H1 (cell line): ENCODE data around the gene CRACDL. TPM values are rescaled to one million over a fixed set of nuclear protein-coding genes. Genes with fewer than 3 reads are reported as not detected.

Experiments
- CHD2 ChIP-seq: IDR thresholded peaks from 2 replicates; pipeline ENCODE4 v1.6.1; 2012; ENCODE audit warnings: low read length, improper control_type of control experiment
- JUN ChIP-seq: IDR thresholded peaks from 2 replicates; pipeline ENCODE4 v1.6.1; 2011; ENCODE audit warnings: low read depth, mild to moderate bottlenecking, improper control_type of control experiment, low read length
- NANOG ChIP-seq: IDR thresholded peaks from 2 replicates; pipeline ENCODE4 v1.6.1; 2011; ENCODE audit warnings: low read length, low read depth, mild to moderate bottlenecking, inconsistent platforms; ENCODE audit not compliant: insufficient read depth, poor library complexity, severe bottlenecking
- POLR2AphosphoS5 ChIP-seq: IDR thresholded peaks from 2 replicates; pipeline ENCODE4 v1.6.1; 2011; ENCODE audit warnings: low read depth, low read length
- RBBP5 ChIP-seq: IDR thresholded peaks from 2 replicates; pipeline ENCODE4 v1.7.1; 2012; ENCODE audit warnings: low read depth, mild to moderate bottlenecking, inconsistent platforms, low read length, moderate library complexity, borderline replicate concordance
- RXRA ChIP-seq: IDR thresholded peaks from 2 replicates; pipeline ENCODE4 v1.6.1; 2011; ENCODE audit warnings: low read depth, mild to moderate bottlenecking, low read length, moderate library complexity; ENCODE audit not compliant: insufficient read depth
- SP2 ChIP-seq: IDR thresholded peaks from 2 replicates; pipeline ENCODE4 v1.6.1; 2012; ENCODE audit warnings: mild to moderate bottlenecking, low read length, inconsistent platforms
- polyA plus RNA-seq, 7 experiments: library from polyadenylated mRNA; depleted of rRNA in 3 of 7; stranded (reverse) in 5 of 7; unstranded in 2 of 7; fragments of >200 nt in 5 of 7; fragments of 200-250 nt in 2 of 7; gene quantifications; 1 replicate in 5 of 7; 2 replicates in 1 of 7; 4 replicates in 1 of 7; pipeline versions ENCODE4 v1.2.1 to v1.2.3, GENCODE V29; 2011 to 2013; ENCODE audit warnings: missing spikeins in 2 of 7, mixed read lengths in 2 of 7
- total RNA-seq: library from RNA; stranded (reverse); fragmentation: NEBNext Ultra II Directional; extraction: Animal tissue kit (Norgen Biotek cat#: 25700); gene quantifications from 2 replicates; pipeline ENCODE4 v1.2.1, GENCODE V29; 2021
- TF ChIP-seq, protein P1 (sequence below): IDR thresholded peaks from 2 replicates; pipeline ENCODE4 v1.6.1; 2011; ENCODE audit warnings: low read depth, mild to moderate bottlenecking, low read length; ENCODE audit not compliant: insufficient read depth

CRACDL gene
- total and polyA plus RNA-seq, 2 of the 8 experiments (the other 6 are each of a cell fraction or from before 2014, with no cell fraction given), result 0.07 to 0.38 TPM

DNA sequence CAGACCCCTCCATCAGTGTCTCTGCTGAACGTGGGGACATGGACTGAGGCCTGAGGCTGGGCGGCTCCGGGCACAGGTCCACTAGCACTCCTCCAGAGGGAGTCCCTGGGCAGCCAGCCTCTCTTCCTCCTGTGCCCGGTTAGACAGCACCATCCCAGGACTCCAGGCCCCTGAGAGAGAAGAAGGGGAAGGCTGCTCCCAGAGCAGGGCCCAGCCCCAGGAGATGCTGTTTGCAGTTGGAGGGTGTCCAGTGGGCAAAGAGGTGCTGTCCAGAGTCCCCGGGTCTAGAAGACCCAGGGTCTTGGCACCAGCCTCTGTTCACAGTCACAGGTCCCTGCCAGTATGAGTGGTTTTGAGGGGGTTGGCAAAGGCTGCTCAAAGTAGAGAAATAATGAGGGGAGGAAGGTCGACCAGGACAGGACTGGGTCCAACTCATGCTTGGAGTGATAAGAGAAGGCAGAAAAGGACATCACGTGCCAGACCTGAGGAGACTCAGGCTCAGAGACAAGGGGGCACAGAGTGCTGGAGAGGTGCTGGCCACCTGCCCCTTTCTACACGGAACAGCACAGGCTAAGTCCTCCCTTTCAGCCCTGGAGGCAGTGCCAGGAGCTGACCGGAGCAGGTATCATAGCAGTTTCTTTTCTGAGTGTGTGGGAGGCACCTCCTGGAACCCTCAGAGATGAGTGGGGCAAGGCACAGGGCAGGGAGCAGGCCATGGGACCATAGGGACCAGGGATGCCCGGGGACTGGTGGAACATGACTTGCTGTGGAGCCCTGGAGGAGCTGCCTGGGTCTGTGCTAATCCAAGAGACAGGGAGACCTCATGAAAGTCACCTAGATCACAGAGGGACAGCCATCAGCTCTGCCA, 21.1 kb downstream of the CRACDL start (continued):
- TF ChIP-seq NANOG (no peak), JUN (no peak), POLR2AphosphoS5 (no peak), SP2 (no peak), RXRA (no peak), RBBP5 (no peak), CHD2 (no peak)
- TF ChIP-seq, protein P1, sequence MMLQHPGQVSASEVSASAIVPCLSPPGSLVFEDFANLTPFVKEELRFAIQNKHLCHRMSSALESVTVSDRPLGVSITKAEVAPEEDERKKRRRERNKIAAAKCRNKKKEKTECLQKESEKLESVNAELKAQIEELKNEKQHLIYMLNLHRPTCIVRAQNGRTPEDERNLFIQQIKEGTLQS, result no peak
